Urothelium cell line (cell line): ENCODE measurements around the gene TENM3.

Experiments
- DNase-seq: peaks from one replicate; pipeline ENCODE4 v3.0.0; 2011; ENCODE audit warnings: low spot score, mixed read lengths
- FAIRE-seq: peaks from 2 replicates; lab custom pipeline; 2011; peaks lifted over from hg19 to GRCh38; lab: Jason Lieb, UNC

Gene TENM3

GRCh38 chr4:182251116-182251515, 7.9 kb downstream of the TENM3 start:
- no peak for FAIRE-seq
- no peak for DNase-seq

- DNase-seq (no peak), FAIRE-seq (no peak)
Observed at GRCh38 chr4:182252220-182252619, 9.0 kb downstream of the TENM3 start.

- FAIRE-seq = no peak
- no peak for DNase-seq
Observed at GRCh38 chr4:182254026-182254780, 11.0 kb downstream of the TENM3 start.

- no peak for DNase-seq
- FAIRE-seq = no peak
Observed at GRCh38 chr4:182255441-182256190, 12.4 kb downstream of the TENM3 start.

GRCh38 chr4:182257016-182257415, 13.8 kb downstream of the TENM3 start:
- DNase-seq (no peak), FAIRE-seq (no peak)

GRCh38 chr4:182257503-182257902, 14.3 kb downstream of the TENM3 start:
- DNase-seq (no peak), FAIRE-seq (no peak)

- no peak for DNase-seq
- no peak for FAIRE-seq
Observed at GRCh38 chr4:182258441-182259000, 15.3 kb downstream of the TENM3 start.

GRCh38 chr4:182261651-182262223, 18.5 kb downstream of the TENM3 start:
- FAIRE-seq = no peak
- no peak for DNase-seq

- FAIRE-seq = no peak
- no peak for DNase-seq
Observed at GRCh38 chr4:182263562-182263961, 20.4 kb downstream of the TENM3 start.

GRCh38 chr4:182264139-182264752, 21.0 kb downstream of the TENM3 start:
- FAIRE-seq = no peak
- no peak for DNase-seq

GRCh38 chr4:182265881-182266280, 22.7 kb downstream of the TENM3 start:
- DNase-seq = no peak

GRCh38 chr4:182267048-182267447, 23.8 kb downstream of the TENM3 start:
- no peak for FAIRE-seq
- DNase-seq = no peak

More at GRCh38 chr4:182265881-182266280, 22.7 kb downstream of the TENM3 start:
- FAIRE-seq = no peak

- no peak for DNase-seq
- FAIRE-seq = no peak
Observed at GRCh38 chr4:182268966-182269365, 25.8 kb downstream of the TENM3 start.

- no peak for FAIRE-seq
- no peak for DNase-seq
Observed at GRCh38 chr4:182271731-182272130, 28.5 kb downstream of the TENM3 start.

GRCh38 chr4:182272151-182272550, 28.9 kb downstream of the TENM3 start:
- no peak for DNase-seq
- FAIRE-seq = no peak

GRCh38 chr4:182273191-182273935, 30.2 kb downstream of the TENM3 start:
- FAIRE-seq (no peak), DNase-seq (no peak)

- FAIRE-seq (no peak), DNase-seq (no peak)
Observed at GRCh38 chr4:182276210-182277109, 33.3 kb downstream of the TENM3 start.

- FAIRE-seq = no peak
- no peak for DNase-seq
Observed at GRCh38 chr4:182277377-182277776, 34.2 kb downstream of the TENM3 start.

- DNase-seq (no peak), FAIRE-seq (no peak)
Observed at GRCh38 chr4:182278729-182279128, 35.5 kb downstream of the TENM3 start.
